RPMI7951 (cell line): ENCODE results near the gene GLYATL3. TPM values are rescaled to one million over a fixed set of nuclear protein-coding genes. Genes with fewer than 3 reads are reported as not detected.

ENCODE experiments used
- DNase-seq: peaks from one replicate; pipeline ENCODE4 v3.0.0-alpha.2; 2012; ENCODE audit warnings: low read depth
- total RNA-seq: library from RNA; depleted of rRNA; stranded (reverse); fragments of >200 nt; shearing (Covaris generic); gene quantifications from 2 replicates; pipeline ENCODE4 v1.2.3, GENCODE V29; 2014

The GLYATL3 gene
- total RNA-seq, 1 experiment from 2014 or later: not detected

GRCh38 chr6:49514571-49515484 is 15.1 kb downstream of the GLYATL3 start:
- DNase-seq: no peak

GRCh38 chr6:49515485-49516146 is 15.9 kb downstream of the GLYATL3 start:
- no peak for DNase-seq

- DNase-seq: no peak
Observed at GRCh38 chr6:49516147-49516505, 16.4 kb downstream of the GLYATL3 start.

GRCh38 chr6:49517919-49518318 is 18.2 kb downstream of the GLYATL3 start:
- no peak for DNase-seq

- no peak for DNase-seq
Observed at GRCh38 chr6:49519660-49520059, 19.9 kb downstream of the GLYATL3 start.

- no peak for DNase-seq
Observed at GRCh38 chr6:49522710-49523593, 23.2 kb downstream of the GLYATL3 start.

- DNase-seq: no peak
Observed at GRCh38 chr6:49523901-49524300, 24.2 kb downstream of the GLYATL3 start.

- DNase-seq: no peak
Observed at GRCh38 chr6:49524541-49524940, 24.8 kb downstream of the GLYATL3 start.

- no peak for DNase-seq
Observed at GRCh38 chr6:49526598-49526997, 26.9 kb downstream of the GLYATL3 start.

- DNase-seq: no peak
Observed at GRCh38 chr6:49527320-49527719, 27.6 kb downstream of the GLYATL3 start.

- no peak for DNase-seq
Observed at GRCh38 chr6:49528571-49528970, 28.8 kb downstream of the GLYATL3 start.

GRCh38 chr6:49530141-49530776 is 30.5 kb downstream of the GLYATL3 start:
- DNase-seq: no peak

GRCh38 chr6:49531774-49532569 is 32.2 kb downstream of the GLYATL3 start:
- DNase-seq: peak; percentile 65

- DNase-seq: no peak
Observed at GRCh38 chr6:49535795-49536194, 36.1 kb downstream of the GLYATL3 start.

GRCh38 chr6:49539102-49539501 is 39.4 kb downstream of the GLYATL3 start:
- no peak for DNase-seq

GRCh38 chr6:49540614-49541013 is 40.9 kb downstream of the GLYATL3 start:
- no peak for DNase-seq

- peak; percentile 70 for DNase-seq
Observed at GRCh38 chr6:49541210-49541724, 41.5 kb downstream of the GLYATL3 start.

- DNase-seq: no peak
Observed at GRCh38 chr6:49541936-49542335, 42.2 kb downstream of the GLYATL3 start.

- DNase-seq: peak; percentile 23
Observed at GRCh38 chr6:49543087-49543858, 43.5 kb downstream of the GLYATL3 start.

GRCh38 chr6:49546331-49546730 is 46.6 kb downstream of the GLYATL3 start:
- no peak for DNase-seq
